ENCODE results near the gene URB1.
A peak's percentile ranks its signal among the peaks of the same experiment; 100 is the strongest.
"Not testable (repeated sequence)": the region's sequence is repeated elsewhere in the genome, so short reads cannot be mapped to it uniquely, and the experiment has no call there.

URB1 gene

GRCh38 chr21:32297449-32297848 is 95.4 kb downstream of the URB1 start:
- no peak for DNase-seq (ENCODE audit: low read depth in 2 of 2)

GRCh38 chr21:32285476-32285875 is 107.3 kb downstream of the URB1 start:
- no peak for DNase-seq (ENCODE audit: low read depth in 2 of 2)

- no peak for DNase-seq (ENCODE audit: low read depth in 2 of 2)
Observed at GRCh38 chr21:32282992-32283391, 109.8 kb downstream of the URB1 start.

DNA sequence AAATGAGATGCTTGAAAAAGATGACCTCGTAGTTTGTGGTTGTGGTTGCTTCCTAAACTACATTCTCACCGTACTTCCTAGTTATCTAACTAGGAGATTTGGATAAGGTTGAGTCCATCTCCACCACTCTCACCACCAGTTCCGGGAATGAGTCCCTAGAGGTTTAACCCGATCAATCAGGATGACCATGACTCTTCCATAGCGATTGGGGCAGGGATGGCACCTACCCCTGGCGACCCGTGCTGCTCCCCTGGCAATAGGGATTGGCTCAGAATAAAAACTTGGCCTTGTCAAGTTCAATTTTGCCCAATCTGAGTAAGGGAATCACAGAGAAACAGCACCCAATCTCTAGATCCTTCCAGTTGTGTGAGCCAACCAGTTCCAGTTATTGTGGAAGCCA is 111.3 kb downstream of the URB1 start:
- no peak for DNase-seq (ENCODE audit: low read depth in 2 of 2)

- DNase-seq (ENCODE audit: low read depth in 2 of 2) = no peak
Observed at GRCh38 chr21:32279377-32279680, 113.5 kb downstream of the URB1 start.

GRCh38 chr21:32278518-32279376 is 114.1 kb downstream of the URB1 start, which contains the start of gene MIS18A:
Gene MIS18A, minus strand, starts transcription at chr21:32279049. Its CDS starts 35 bp downstream, at chr21:32279014.
- peak; percentile 97 for DNase-seq (ENCODE audit: low read depth in 2 of 2)

DNA sequence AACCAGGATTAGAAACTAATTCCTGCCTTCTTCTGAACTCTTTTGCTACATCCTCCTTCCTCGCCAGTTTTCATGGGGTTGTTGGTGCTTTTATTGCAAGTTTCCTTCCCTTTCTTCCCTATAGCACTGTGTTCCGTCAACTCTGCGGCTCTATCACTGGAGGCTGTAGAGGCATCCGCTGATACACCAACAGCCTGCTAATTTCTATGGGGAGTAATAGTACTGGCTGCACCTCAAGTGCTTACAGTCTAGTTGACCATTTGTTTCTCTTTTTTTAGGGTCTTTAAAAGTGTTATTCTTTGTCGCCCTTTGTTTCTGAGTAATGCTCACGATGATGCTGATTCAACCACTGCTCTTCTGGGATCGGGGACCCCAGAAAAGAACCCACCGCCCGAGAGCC is 114.7 kb downstream of the URB1 start:
- no peak for DNase-seq (ENCODE audit: low read depth in 2 of 2)

DNA sequence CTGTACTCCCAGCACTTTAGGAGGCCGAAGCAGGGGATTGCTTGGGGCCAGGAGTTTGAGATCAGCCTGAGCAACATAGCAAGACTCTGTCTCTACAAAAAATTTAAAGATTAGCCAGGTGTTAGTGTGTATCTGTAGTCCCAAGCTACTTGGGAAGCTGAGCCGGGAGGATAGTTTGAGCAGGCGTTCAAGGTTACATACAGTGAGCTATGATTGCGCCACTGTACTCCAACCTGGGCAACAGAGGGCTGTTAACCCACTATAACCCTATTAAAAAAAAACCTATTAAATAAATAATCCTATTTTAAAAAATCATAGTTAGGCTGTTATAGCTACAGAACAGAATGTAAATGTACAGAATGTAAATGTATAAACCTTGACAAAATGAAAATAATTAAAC is 116.1 kb downstream of the URB1 start:
- no peak for DNase-seq (ENCODE audit: low read depth in 2 of 2)

DNA sequence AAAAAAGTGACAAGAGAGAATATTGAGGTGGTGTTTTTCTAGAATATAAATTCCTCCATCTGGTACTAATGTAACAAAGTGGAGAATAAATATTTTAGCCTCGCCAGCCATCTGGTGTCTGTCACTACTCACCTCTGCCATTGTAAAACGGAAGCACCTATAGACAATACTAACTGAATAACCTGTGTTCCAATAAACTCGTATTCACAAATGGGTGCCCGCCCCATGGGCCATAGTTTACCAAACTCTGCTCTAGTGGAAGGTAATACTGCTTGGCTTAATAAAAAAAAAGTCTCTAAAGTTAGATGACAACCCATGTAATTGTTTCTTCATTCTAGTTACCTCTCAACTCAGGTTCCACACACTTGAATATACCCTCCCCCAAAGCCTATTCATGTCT is 122.1 kb downstream of the URB1 start:
- DNase-seq (ENCODE audit: low read depth in 2 of 2) = no peak

DNA sequence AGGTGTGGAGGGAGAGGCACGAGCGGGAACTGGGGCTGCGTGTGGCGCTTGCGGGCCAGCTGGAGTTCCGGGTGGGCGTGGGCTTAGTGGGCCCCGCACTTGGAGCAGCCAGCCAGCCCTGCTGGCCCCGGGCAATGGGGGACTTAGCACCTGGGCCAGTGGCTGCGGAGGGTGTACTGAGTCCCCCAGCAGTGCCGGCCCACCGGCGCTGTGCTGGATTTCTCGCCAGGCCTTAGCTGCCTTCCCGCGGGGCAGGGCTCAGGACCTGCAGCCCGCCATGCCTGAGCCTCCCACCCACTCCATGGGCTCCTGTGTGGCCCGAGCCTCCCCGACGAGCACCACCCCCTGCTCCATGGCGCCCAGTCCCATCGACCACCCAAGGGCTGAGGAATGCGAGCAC is 127.5 kb downstream of the URB1 start:
- DNase-seq (ENCODE audit: low read depth in 2 of 2) = not testable (repeated sequence)

DNA sequence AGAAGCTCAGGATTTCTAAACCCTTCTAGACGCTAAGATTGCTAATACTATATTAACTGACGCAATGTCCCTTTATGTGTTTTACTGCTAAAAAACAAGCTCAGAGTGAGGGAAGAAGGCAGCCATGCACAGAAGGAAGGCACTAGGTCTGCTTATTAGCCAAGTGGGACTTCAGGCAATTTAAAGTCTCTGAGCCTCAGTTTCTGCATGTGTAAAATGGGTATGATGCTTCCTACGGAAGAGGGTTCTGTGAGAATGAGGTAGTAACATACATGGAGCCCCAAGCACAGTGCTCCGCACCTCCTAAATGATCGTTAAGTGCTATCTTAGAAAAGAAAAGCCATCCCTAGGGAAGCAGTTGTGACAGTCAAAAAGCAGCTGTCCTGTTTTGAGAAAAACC is 130.9 kb downstream of the URB1 start:
- no peak for DNase-seq (ENCODE audit: low read depth in 2 of 2)

Measured in stimulated activated CD4-positive, alpha-beta T cell treated with anti-CD3 and anti-CD28 coated beads, Interleukin-15, amount 100 ng/mL, for 48 hours (primary cell).